Endothelial cell of umbilical vein (primary cell): Measurements from ENCODE around the gene RLN3.

ENCODE experiments used
- CTCF ChIP-seq, 2 donors: IDR thresholded peaks; 1 replicate in 1 of 2; 2 replicates in 1 of 2; pipeline ENCODE4 v1.5.1; 2011; ENCODE audit warnings: low read length in 2 of 2, mild to moderate bottlenecking in 2 of 2, moderate library complexity in 2 of 2, control low read depth in 1 of 2, inconsistent platforms in 1 of 2, low read depth in 1 of 2; ENCODE audit not compliant: insufficient read depth in 1 of 2; ENCODE audit errors: extremely low read depth in 1 of 2
- EZH2 ChIP-seq: IDR thresholded peaks from 2 replicates; pipeline ENCODE4 v1.6.1; 2012; ENCODE audit warnings: borderline replicate concordance, low read depth, mild to moderate bottlenecking, moderate library complexity, low read length, inconsistent platforms; ENCODE audit not compliant: severe bottlenecking
- FOS ChIP-seq: IDR thresholded peaks from 2 replicates; pipeline ENCODE4 v1.6.1; 2011; ENCODE audit warnings: mild to moderate bottlenecking, low read length, moderate library complexity, borderline replicate concordance; ENCODE audit not compliant: insufficient read depth
- JUN ChIP-seq: IDR thresholded peaks from 2 replicates; pipeline ENCODE4 v1.6.1; 2011; ENCODE audit warnings: borderline replicate concordance, low read depth; ENCODE audit not compliant: insufficient read length, insufficient read depth
- MYC ChIP-seq: IDR thresholded peaks from one replicate; pipeline ENCODE4 v1.6.1; 2011; ENCODE audit warnings: mild to moderate bottlenecking, low read depth, low read length
- POLR2A ChIP-seq: IDR thresholded peaks from 2 replicates; pipeline ENCODE4 v1.6.1; 2012; ENCODE audit warnings: low read depth, mild to moderate bottlenecking, control low read depth, low read length
- POLR2AphosphoS5 ChIP-seq: IDR thresholded peaks from 2 replicates; pipeline ENCODE4 v1.6.1; 2012; ENCODE audit warnings: low read depth, mild to moderate bottlenecking, control low read depth, low read length, moderate library complexity; ENCODE audit not compliant: insufficient read depth
- TF ChIP-seq, protein P1 (sequence below): IDR thresholded peaks from 2 replicates; pipeline ENCODE4 v1.6.1; 2011; ENCODE audit not compliant: insufficient read depth, insufficient read length

DNA sequence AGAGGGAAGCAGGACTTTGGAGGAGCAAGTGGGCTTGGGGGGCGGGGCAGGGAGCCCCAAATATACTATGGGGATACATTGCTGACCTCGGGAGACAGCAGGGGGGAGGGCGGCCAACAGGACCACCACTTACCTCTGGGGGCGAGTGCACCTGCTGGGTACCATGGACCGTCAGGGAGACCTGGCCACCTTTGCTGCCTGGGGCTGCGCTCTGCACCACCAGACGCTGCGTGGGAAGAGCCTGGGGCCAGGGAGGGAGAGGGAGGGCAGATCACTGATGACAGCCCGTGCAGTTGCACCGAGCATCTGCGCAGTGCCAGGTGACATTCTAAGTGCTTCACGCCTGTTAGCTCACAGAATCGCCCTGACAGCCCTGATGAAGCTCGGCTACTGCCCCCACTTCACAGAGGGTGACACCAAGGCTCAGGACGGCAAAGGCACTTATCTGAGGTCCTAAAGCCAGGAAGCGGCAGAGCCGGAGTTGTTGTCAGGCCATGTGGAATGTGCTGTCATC, 45.9 kb upstream of the RLN3 start:
- TF ChIP-seq CTCF (IDR thresholded peaks at IDR 0.05; ENCODE audit: extremely low read depth in 1 of 2, insufficient read depth in 1 of 2, low read depth in 1 of 2, low read length in 2 of 2) (no peak), JUN (no peak), POLR2A (no peak), FOS (no peak), EZH2 (no peak), POLR2AphosphoS5 (no peak), MYC (no peak)
- TF ChIP-seq, protein P1, sequence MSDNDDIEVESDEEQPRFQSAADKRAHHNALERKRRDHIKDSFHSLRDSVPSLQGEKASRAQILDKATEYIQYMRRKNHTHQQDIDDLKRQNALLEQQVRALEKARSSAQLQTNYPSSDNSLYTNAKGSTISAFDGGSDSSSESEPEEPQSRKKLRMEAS = no peak
